GM13977 (cell line): Measurements from ENCODE around the gene RPL10L.

Experiments used
- DNase-seq: peaks from one replicate; pipeline ENCODE4 v3.0.0; 2012; ENCODE audit warnings: low spot score
- in situ Hi-C: fragments of 300-500 bp; cut with MboI; formaldehyde crosslinking; loops from one replicate; pipeline ENCODE4 v1.12.0; 2022; ENCODE audit warnings: low sequenced_read_pairs, low pct_unique_long_range_greater_than_20kb, mixed read lengths, inconsistent platforms; ENCODE audit not compliant: unreplicated experiment
- TF ChIP-seq, protein P1 (sequence below): IDR thresholded peaks from 2 replicates; pipeline ENCODE4 v1.5.1; 2012; ENCODE audit warnings: mild to moderate bottlenecking, control low read depth; ENCODE audit not compliant: insufficient read depth; ENCODE audit errors: extremely low read depth, missing control alignments

RPL10L gene

DNA sequence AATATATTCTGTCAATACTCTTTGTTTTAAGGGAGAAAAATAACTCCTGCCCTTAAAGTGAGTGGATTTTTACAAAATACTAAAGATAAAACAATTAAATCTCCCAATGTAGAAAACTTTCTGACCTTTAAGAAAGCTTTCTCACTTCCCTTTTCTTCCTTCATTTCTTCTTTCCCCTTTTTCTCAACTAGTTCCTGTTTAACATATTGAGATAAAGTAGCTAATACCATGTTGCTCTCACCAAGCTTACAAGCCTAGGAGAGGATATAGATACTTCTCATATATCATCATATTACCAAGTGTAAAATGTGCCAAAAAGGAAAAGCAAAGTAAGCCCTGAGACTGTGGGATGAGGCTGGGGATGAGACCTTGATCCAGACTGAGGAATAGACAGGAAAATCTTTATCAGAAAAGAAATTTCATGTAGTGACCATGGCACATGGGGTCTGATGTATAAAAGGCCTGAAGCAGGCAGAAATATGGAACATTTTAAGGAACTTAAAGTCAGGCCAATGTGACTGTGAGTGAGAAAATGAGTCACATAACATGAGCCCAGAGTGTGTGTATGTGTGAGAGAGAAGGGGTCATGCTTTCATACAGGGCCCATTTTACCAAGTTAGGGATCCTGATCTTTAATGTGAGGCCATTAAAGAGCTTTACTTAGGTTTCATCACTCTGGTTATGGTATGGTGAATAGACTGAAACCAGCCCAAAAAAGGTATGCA is 1.6 kb upstream of the RPL10L start:
- TF ChIP-seq, protein P1, sequence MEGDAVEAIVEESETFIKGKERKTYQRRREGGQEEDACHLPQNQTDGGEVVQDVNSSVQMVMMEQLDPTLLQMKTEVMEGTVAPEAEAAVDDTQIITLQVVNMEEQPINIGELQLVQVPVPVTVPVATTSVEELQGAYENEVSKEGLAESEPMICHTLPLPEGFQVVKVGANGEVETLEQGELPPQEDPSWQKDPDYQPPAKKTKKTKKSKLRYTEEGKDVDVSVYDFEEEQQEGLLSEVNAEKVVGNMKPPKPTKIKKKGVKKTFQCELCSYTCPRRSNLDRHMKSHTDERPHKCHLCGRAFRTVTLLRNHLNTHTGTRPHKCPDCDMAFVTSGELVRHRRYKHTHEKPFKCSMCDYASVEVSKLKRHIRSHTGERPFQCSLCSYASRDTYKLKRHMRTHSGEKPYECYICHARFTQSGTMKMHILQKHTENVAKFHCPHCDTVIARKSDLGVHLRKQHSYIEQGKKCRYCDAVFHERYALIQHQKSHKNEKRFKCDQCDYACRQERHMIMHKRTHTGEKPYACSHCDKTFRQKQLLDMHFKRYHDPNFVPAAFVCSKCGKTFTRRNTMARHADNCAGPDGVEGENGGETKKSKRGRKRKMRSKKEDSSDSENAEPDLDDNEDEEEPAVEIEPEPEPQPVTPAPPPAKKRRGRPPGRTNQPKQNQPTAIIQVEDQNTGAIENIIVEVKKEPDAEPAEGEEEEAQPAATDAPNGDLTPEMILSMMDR = no peak
- in situ Hi-C loops = no loop called here
- DNase-seq = no peak

DNA sequence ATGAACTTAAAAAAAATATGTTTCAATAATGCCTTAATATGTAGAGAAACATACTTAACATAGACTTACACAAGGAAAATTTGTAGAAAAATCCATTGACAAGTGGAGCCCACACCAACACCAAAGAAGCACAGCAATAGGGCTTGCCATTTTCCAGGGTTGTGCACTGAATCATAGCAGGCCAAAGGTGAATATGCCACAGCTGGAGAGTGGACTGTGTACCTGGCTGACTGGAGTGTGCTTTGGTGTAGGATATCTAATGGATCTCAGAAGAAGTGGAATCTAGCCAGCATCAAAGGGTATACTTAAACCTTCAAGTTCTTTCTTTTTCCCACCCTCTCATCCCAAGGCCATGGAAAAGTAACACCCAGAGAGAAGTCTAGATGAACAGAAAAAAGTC is 4.8 kb downstream of the RPL10L start:
- in situ Hi-C loops = no loop called here
- TF ChIP-seq, protein P1 = no peak
- DNase-seq = no peak

DNA sequence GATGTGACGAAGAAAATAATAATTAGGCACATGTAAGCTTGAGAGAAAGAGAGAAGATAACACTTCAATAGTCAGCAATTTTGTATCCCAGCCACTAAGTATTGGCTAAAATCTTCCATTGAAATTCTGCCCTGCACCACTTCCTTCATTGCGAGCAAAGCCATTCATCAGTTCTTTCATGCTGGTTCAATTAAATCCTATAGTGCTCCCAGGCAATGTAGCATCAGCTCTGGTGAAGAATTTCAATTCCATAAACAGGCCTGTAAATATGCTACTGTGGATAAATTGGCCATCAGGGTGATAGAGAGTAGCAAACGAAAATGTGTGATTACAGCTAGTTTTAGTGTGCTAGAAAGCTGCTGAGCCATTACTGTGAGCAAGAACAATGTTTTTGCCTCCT is 24.7 kb downstream of the RPL10L start:
- TF ChIP-seq, protein P1 = no peak
- in situ Hi-C loops = no loop called here

More for the DNA sequence above, 24.7 kb downstream of the RPL10L start:
- no peak for DNase-seq
